ENCODE measurements around the gene LRPAP1. TPM values are rescaled to one million over a fixed set of nuclear protein-coding genes. Genes with fewer than 3 reads are reported as not detected.

Gene LRPAP1
- total RNA-seq, 2 experiments from 2014 or later, result 54.6 to 55.9 TPM

DNA sequence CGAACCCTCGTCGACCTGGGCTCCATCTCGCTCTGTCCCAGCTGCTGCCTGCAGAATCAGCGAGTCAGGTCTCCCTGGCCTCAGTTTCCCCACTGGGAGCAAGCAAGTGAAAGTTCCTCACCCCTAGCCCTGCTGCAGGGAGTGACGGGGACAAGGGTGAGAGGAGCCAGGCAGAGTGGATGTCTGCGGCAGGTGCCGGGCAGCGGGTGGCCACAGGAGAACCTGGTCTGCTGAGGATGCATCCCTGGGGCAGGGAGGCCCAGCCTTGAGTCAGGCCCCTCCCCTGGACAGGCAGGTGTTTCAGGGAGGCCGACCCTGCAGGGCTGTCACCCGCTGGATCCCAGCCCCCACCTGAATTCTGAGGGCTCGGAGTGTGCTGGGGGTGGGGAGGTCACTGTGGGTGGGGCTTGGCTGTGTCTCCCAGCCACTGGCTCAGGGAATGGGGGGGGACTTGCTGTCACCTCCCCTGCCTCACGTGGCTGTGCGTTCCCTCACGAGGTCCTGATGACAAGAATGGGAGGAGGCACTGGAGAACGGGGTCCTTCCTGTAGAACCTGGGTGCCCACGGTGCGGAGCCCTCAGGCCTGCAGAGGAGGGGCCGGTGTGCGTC, 33.2 kb downstream of the LRPAP1 start:
- DNase-seq, result no peak
- intact Hi-C loops (cut with micrococcal nuclease), result no loop called here

DNA sequence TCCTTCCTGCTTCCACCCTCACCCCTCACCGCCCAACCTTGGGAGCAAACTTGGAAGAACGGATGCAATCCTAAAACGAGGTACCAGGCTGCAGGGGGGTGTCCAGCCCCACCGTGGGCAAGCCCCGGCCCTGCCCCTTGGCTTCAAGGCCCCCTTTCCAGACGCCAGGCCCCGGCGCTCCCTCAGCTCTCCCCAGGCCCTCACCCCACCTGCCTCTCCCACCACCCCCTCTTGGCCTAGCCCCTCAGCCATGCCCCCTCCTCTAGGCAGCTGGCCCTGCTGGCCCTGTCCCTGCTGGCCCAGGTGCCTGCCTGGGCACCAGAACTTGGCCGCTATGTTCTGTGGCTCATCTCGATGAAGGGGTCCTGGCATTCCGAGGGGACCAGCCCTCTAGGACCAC, 33.8 kb downstream of the LRPAP1 start:
- intact Hi-C loops (cut with micrococcal nuclease), result no loop called here
- DNase-seq, result no peak
- Mint-ChIP-seq H3K4me3 (no peak overlapping the region), H3K27me3 (peaks cover 7% of the 10 kb centered on the region), H3K27ac (no peak overlapping the region), H3K9me3 (no peaks in the 10 kb centered on the region), H3K36me3 (peaks cover 1% of the 10 kb centered on the region), H3K4me1 (ENCODE audit: low read depth) (peaks cover 3% of the 10 kb centered on the region)
- POLR2A ChIA-PET, result no interaction called here
- CTCF ChIA-PET, result no interaction called here

More for the DNA sequence above, 33.2 kb downstream of the LRPAP1 start:
- H3K27me3 Mint-ChIP-seq, result peaks cover 7% of the 10 kb centered on the region
- CTCF ChIA-PET, result no interaction called here
- peaks cover 5% of the 10 kb centered on the region for H3K36me3 Mint-ChIP-seq
- H3K9me3 Mint-ChIP-seq, result no peaks in the 10 kb centered on the region
- H3K4me1 Mint-ChIP-seq (ENCODE audit: low read depth), result peaks cover 7% of the 10 kb centered on the region
- POLR2A ChIA-PET, result no interaction called here
- H3K4me3 Mint-ChIP-seq, result no peak overlapping the region
- no peak overlapping the region for H3K27ac Mint-ChIP-seq

DNA sequence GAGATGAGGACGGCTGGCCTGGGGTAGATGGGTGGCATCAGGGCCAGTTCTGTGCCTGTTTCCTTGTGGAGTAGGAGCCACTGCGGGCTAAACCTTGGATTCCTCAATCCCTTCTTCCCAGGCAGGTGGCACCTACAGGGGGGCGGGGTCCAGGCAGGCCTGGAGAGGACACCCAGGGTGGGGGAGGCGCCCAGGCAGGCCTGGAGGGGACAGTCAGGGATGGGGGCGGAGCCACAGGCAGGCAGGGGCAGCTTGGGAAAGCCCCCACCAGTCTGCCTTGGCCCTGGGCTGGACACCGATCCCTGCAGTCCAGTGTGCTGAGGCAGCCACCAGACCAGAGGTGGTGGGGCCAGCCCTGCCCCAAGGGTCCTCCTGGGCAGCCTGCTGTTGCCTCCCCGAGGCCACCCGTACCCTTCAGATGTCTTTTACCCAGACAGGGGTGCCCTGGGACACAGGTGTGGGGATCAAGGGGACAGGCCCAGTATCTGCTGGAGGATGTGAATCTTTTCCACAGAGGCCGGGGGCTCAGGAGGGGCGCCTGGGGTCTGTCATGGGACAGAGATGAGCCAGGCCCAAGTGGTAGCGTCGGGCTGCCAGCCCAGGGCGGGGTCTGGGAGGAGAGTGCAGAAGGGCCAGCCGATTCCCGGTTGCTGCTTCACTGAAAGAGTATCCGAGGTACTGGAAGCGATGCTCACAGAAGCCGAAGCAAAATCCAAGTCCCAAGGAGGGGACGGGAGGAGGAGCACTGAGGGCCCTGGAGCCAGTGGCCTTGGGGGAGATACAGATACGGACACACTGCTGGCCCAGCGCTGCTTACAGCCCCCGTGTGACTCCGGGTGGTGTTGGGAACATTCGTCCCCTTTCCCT, 34.5 kb downstream of the LRPAP1 start:
- POLR2A ChIA-PET, result no interaction called here
- Mint-ChIP-seq H3K36me3 (no peaks in the 10 kb centered on the region), H3K27ac (no peak overlapping the region), H3K9me3 (no peaks in the 10 kb centered on the region), H3K4me1 (ENCODE audit: low read depth) (no peaks in the 10 kb centered on the region), H3K27me3 (peaks cover 7% of the 10 kb centered on the region), H3K4me3 (no peak overlapping the region)
- DNase-seq, result no peak
- intact Hi-C loops (cut with micrococcal nuclease), result no loop called here
- CTCF ChIA-PET, result no interaction called here

DNA sequence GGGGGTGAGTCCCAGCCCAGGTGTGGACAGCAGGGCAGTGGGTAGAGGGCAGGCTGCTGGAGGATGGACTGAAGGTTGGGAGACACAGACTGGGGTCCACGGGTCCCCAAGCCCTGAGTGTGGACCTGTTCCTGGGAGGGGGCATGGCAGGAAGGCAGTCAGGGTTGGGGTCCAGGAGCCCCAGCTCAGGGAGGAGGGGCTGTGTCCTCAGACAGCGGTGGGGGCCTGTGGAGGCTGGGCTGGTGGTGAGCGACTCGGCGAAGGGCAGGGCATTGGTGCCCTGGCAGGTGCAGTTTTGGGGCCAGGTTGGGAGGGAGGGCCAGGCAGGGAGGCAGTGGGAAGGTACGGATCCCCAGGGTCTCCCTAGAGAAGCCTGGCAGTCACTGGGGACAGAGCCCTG, 35.1 kb downstream of the LRPAP1 start:
- H3K27me3 Mint-ChIP-seq, result peaks cover 10% of the 10 kb centered on the region
- ChIA-PET POLR2A (no interaction called here), CTCF (no interaction called here)
- H3K27ac Mint-ChIP-seq, result no peak overlapping the region
- H3K36me3 Mint-ChIP-seq, result no peaks in the 10 kb centered on the region
- DNase-seq, result no peak
- H3K9me3 Mint-ChIP-seq, result no peaks in the 10 kb centered on the region
- intact Hi-C loops (cut with micrococcal nuclease), result no loop called here
- no peaks in the 10 kb centered on the region for H3K4me1 Mint-ChIP-seq (ENCODE audit: low read depth)
- no peak overlapping the region for H3K4me3 Mint-ChIP-seq

DNA sequence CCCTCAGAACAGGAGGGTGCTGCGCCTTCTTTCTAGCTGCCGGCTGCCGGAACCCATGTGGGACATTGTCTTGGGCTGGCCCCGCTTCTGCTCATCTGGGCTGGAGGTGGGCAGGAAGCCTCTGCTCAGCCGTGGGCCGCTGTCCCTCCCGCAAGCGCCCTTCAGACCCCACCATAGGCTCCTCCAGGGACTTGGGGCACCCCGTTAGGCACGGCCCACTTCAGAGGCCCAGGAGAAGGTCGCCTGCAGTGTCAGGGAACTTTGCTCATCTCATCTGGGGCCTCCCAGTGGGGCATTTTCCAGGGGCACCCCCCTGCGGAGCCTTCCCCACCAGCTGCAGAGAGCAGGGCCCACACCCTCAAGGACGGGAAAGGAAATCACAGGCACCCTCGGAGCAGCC, 36.2 kb downstream of the LRPAP1 start:
- ChIA-PET POLR2A (no interaction called here), CTCF (interaction anchor here (1.0 kb wide), 1 partner anchor 16 kb away, joined by 5 read pairs; no protein-coding TSS in a partner anchor)
- Mint-ChIP-seq H3K9me3 (no peaks in the 10 kb centered on the region), H3K27ac (no peak overlapping the region), H3K4me1 (ENCODE audit: low read depth) (no peaks in the 10 kb centered on the region), H3K4me3 (no peak overlapping the region), H3K36me3 (no peaks in the 10 kb centered on the region), H3K27me3 (peaks cover 18% of the 10 kb centered on the region)
- intact Hi-C loops (cut with micrococcal nuclease), result no loop called here
- DNase-seq, result no peak

DNA sequence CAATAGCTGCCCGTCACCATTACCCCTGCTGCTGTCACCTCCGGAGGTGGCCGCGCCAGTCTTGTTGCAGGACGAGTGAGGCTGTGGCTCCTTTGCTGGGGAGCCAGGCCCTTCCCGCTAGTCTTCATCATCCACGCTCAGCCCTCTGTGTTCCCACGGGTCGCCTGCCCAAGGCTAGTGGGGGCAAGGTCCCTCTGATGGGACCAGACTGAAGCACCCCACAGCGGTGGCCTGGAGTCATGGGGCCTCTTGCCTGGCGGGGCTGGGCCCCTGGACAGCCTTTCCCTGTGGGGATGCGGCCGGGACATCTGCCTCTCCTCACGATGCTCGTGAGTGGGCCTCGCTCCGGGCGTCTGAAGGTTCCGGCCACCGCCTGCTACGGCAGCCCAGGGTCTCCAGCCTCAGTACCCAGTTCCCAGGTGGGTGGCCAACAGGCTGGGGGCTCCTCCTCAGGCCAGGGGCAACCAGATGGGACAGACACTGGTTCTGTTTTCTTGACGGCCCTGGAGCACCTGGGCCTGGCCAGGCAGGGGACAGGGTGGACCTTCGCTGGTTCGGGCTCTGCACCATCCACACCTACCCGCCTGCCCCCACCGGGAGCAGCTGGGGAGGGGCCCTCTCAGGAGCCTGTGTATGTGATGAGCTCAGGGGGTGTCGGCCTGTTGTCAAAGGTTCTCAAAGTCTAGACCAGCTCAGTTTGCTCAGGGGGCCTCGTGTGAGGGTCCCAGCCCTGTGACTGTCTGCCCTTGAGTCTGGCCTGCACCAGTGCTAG, 36.8 kb downstream of the LRPAP1 start:
- Mint-ChIP-seq H3K4me1 (ENCODE audit: low read depth) (no peaks in the 10 kb centered on the region), H3K36me3 (no peaks in the 10 kb centered on the region), H3K27ac (no peak overlapping the region), H3K4me3 (no peak overlapping the region), H3K27me3 (peaks cover 20% of the 10 kb centered on the region), H3K9me3 (no peaks in the 10 kb centered on the region)
- DNase-seq, result no peak
- intact Hi-C loops (cut with micrococcal nuclease), result no loop called here
- ChIA-PET POLR2A (no interaction called here), CTCF (interaction anchor here (1.0 kb wide), 1 partner anchor 15 kb away, joined by 5 read pairs; no protein-coding TSS in a partner anchor)

DNA sequence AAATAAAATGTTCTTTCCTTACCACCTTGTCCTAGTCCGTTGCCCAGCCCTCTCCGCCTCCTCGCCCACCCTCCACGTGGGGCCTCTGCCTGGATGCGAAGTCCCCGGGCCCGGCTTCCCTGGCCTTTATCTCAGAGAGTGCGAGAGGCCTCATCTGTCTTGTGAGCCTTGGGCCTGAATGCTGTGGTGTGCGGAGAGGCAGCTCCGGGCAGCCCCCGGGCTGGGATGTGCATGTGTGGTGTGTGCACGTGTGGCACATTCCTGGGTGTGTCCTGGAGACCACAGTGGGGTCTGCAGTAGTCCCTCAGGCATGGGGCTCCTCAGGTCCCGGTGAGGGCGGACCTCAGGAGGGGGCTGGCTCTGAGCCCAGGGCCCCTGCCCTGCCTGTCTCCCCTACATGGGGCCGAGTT, 37.8 kb downstream of the LRPAP1 start:
- CTCF ChIA-PET, result interaction anchor here (1.2 kb wide), 1 partner anchor 13 kb away, joined by 3 read pairs; no protein-coding TSS in a partner anchor
- POLR2A ChIA-PET, result no interaction called here
- no peaks in the 10 kb centered on the region for H3K9me3 Mint-ChIP-seq
- no peak overlapping the region for H3K27ac Mint-ChIP-seq
- peaks cover 20% of the 10 kb centered on the region for H3K27me3 Mint-ChIP-seq
- DNase-seq, result no peak
- intact Hi-C loops (cut with micrococcal nuclease), result no loop called here
- H3K4me1 Mint-ChIP-seq (ENCODE audit: low read depth), result no peaks in the 10 kb centered on the region
- H3K4me3 Mint-ChIP-seq, result no peak overlapping the region
- H3K36me3 Mint-ChIP-seq, result no peaks in the 10 kb centered on the region

DNA sequence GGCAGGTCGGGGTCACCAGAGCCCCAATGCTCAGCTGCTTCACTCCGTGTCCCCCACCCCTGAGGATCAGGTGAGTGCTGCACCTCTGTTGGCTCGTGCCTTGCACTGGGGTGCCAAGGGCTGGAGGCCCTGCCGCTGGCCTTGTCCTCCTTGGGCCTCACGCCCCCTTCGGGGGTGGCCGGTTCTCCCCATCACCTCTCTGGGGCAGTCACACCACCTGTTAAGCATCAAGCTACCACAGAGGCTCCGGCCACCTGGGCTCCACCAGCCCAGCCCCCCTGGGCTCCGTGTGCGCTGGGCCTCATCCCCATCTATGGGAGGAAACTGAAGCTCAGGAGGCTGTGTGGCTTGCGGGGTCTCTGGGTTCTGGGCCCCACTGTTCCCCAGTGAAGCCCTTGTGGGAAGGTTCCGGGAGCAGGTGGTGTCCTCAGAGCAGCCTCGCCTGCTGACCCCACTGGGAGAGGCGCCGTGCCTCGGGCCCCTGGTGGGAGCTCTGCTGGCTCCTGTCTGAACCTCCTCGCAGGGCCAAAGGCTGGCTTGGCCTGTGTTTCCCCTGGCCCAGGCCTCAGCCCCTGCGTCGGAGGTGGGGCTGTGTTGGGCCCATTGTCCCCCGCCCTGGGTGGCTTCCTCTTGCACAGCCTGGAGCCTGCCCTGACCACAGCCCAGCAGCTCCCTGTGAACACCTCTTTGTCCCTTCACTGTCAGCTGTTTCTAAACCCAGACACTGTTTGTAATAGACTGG, 38.3 kb downstream of the LRPAP1 start:
- intact Hi-C loops (cut with micrococcal nuclease), result no loop called here
- ChIA-PET POLR2A (no interaction called here), CTCF (interaction anchor here (1.2 kb wide), 1 partner anchor 13 kb away, joined by 3 read pairs; no protein-coding TSS in a partner anchor)
- Mint-ChIP-seq H3K9me3 (no peaks in the 10 kb centered on the region), H3K4me1 (ENCODE audit: low read depth) (no peaks in the 10 kb centered on the region), H3K36me3 (no peaks in the 10 kb centered on the region), H3K27me3 (peaks cover 22% of the 10 kb centered on the region), H3K27ac (no peak overlapping the region), H3K4me3 (no peak overlapping the region)
- DNase-seq, result no peak

DNA sequence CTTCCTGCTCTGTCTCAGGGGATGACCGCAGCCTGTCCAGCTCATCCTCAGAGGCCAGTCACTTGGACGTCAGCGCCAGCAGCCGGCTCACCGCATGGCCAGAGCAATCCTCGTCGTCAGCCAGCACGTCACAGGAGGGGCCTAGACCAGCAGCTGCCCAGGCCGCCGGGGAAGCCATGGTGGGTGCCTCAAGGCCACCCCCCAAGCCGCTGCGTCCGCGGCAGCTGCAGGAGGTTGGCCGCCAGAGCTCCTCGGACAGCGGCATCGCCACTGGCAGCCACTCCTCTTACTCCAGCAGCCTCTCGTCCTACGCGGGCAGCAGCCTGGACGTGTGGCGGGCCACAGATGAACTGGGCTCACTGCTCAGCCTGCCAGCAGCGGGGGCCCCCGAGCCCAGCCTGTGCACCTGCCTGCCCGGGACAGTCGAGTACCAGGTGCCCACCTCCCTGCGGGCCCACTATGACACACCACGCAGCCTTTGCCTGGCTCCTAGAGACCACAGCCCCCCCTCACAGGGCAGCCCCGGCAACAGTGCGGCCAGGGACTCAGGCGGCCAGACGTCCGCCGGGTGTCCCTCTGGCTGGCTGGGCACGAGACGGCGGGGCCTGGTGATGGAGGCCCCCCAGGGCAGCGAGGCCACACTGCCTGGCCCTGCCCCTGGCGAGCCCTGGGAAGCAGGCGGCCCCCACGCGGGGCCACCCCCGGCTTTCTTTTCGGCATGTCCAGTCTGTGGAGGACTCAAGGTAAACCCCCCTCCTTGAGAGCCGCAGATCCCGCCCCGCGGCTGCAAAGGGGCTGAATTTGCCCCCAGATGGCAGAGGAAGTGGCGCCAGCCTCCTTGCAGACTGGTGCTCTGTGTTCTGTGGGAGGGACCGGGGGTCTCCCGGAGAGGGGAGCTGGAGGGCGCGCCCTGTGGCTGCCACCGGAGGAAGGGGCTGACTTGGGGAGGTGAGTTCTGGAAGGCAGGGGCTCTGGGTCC, 39.2 kb downstream of the LRPAP1 start:
- ChIA-PET POLR2A (no interaction called here), CTCF (interaction anchor here (1.2 to 1.8 kb wide), 2 partner anchors 12 kb away, joined by 3 to 6 read pairs; no protein-coding TSS in a partner anchor)
- Mint-ChIP-seq H3K27me3 (peaks cover 26% of the 10 kb centered on the region), H3K4me3 (no peak overlapping the region), H3K27ac (no peak overlapping the region), H3K36me3 (no peaks in the 10 kb centered on the region), H3K4me1 (ENCODE audit: low read depth) (no peaks in the 10 kb centered on the region), H3K9me3 (no peaks in the 10 kb centered on the region)
- intact Hi-C loops (cut with micrococcal nuclease), result no loop called here
- no peak for DNase-seq

DNA sequence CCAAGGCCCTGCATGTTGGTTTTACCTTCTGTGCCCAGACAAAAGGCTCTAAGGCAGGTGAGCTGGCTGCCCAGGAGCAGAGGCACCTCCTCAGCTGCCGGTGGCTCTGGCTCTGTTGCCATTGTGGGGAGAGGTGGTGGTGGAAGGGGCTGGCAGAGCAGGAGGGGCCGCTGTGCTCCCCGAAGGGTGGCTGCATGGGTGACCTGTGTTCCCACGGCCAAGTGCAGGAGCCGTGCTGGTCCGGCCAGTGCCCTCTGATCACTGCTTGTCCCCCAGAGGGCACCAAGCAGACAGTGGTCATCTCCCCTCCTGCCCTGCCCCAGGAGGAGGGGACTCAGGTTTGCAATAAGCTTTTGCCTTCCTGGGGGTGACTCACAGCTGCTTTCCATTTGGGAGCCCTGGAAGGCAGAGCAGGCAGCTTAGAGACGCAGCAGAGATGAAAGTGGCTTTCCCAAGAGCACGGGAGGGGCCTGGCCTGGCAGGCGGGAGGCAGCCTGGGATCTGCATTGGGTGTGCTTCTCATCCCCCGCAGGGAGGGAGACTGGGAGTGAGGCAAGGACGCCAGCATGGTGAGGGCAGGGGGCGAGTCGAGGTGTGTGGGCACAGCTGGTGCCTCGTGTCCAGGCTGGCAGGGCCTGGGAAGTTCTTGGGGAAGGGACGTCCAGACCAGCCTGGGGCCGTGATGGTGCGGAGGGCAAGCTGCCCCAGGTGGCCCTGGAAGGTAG, 40.4 kb downstream of the LRPAP1 start:
- ChIA-PET POLR2A (no interaction called here), CTCF (interaction anchor here (1.8 kb wide), 1 partner anchor 11 kb away, joined by 6 read pairs; no protein-coding TSS in a partner anchor)
- H3K36me3 Mint-ChIP-seq, result no peaks in the 10 kb centered on the region
- no peak overlapping the region for H3K4me3 Mint-ChIP-seq
- H3K9me3 Mint-ChIP-seq, result no peaks in the 10 kb centered on the region
- no peak overlapping the region for H3K27ac Mint-ChIP-seq
- H3K27me3 Mint-ChIP-seq, result peaks cover 25% of the 10 kb centered on the region
- no peaks in the 10 kb centered on the region for H3K4me1 Mint-ChIP-seq (ENCODE audit: low read depth)
- intact Hi-C loops (cut with micrococcal nuclease), result no loop called here
- DNase-seq, result no peak

Measured in activated CD4-positive, alpha-beta memory T cell treated with anti-CD3 and anti-CD28 coated beads for 36 hours (primary cell).